Measurements from ENCODE around the gene PTGES2.

PTGES2 gene

GRCh38 chr9:128102861-128103588, 24.5 kb downstream of the PTGES2 start:
- DNase-seq (ENCODE audit: low read depth in 2 of 2), result no peak

- DNase-seq (ENCODE audit: low read depth in 2 of 2), result no peak
Observed at GRCh38 chr9:128102196-128102595, 25.3 kb downstream of the PTGES2 start.

- DNase-seq (ENCODE audit: low read depth in 2 of 2), result no peak
Observed at GRCh38 chr9:128101690-128102089, 25.8 kb downstream of the PTGES2 start.

- no peak for DNase-seq (ENCODE audit: low read depth in 2 of 2)
Observed at GRCh38 chr9:128101231-128101661, 26.3 kb downstream of the PTGES2 start.

- DNase-seq (ENCODE audit: low read depth in 2 of 2), result no peak
Observed at GRCh38 chr9:128100581-128100980, 26.9 kb downstream of the PTGES2 start.

- DNase-seq (ENCODE audit: low read depth in 2 of 2), result no peak
Observed at GRCh38 chr9:128099932-128100491, 27.5 kb downstream of the PTGES2 start.

GRCh38 chr9:128099231-128099931, 28.1 kb downstream of the PTGES2 start:
- DNase-seq (ENCODE audit: low read depth in 2 of 2), result no peak

- DNase-seq (ENCODE audit: low read depth in 2 of 2), result peak; percentile 91
Observed at GRCh38 chr9:128098297-128099230, 29.0 kb downstream of the PTGES2 start.

GRCh38 chr9:128097543-128098296, 29.8 kb downstream of the PTGES2 start:
- DNase-seq (ENCODE audit: low read depth in 2 of 2), result no peak

GRCh38 chr9:128096616-128097536, 30.7 kb downstream of the PTGES2 start:
- DNase-seq (ENCODE audit: low read depth in 2 of 2), result no peak

- no peak for DNase-seq (ENCODE audit: low read depth in 2 of 2)
Observed at GRCh38 chr9:128094950-128095544, 32.5 kb downstream of the PTGES2 start.

GRCh38 chr9:128094166-128094949, 33.2 kb downstream of the PTGES2 start:
- DNase-seq (ENCODE audit: low read depth in 2 of 2), result peak; percentile 94

GRCh38 chr9:128093011-128093410, 34.5 kb downstream of the PTGES2 start:
- DNase-seq (ENCODE audit: low read depth in 2 of 2), result no peak

GRCh38 chr9:128092199-128092977, 35.1 kb downstream of the PTGES2 start:
- DNase-seq (ENCODE audit: low read depth in 2 of 2), result no peak

GRCh38 chr9:128091571-128091970, 36.0 kb downstream of the PTGES2 start:
- DNase-seq (ENCODE audit: low read depth in 2 of 2), result no peak

GRCh38 chr9:128091144-128091543, 36.4 kb downstream of the PTGES2 start:
- DNase-seq (ENCODE audit: low read depth in 2 of 2), result peak; percentile 73 to 74

- no peak for DNase-seq (ENCODE audit: low read depth in 2 of 2)
Observed at GRCh38 chr9:128089299-128089698, 38.2 kb downstream of the PTGES2 start.
